Superior temporal gyrus (tissue), 1 donor: ENCODE results near the gene ZW10.
A peak's percentile ranks its signal among the peaks of the same experiment; 100 is the strongest.
"Not testable (repeated sequence)": the region's sequence is repeated elsewhere in the genome, so short reads cannot be mapped to it uniquely, and the experiment has no call there.

Experiments used
- DNase-seq: peaks from one replicate; pipeline ENCODE4 v3.0.0-alpha.2; 2016; ENCODE audit errors: extremely low spot score

ZW10 gene, protein sequence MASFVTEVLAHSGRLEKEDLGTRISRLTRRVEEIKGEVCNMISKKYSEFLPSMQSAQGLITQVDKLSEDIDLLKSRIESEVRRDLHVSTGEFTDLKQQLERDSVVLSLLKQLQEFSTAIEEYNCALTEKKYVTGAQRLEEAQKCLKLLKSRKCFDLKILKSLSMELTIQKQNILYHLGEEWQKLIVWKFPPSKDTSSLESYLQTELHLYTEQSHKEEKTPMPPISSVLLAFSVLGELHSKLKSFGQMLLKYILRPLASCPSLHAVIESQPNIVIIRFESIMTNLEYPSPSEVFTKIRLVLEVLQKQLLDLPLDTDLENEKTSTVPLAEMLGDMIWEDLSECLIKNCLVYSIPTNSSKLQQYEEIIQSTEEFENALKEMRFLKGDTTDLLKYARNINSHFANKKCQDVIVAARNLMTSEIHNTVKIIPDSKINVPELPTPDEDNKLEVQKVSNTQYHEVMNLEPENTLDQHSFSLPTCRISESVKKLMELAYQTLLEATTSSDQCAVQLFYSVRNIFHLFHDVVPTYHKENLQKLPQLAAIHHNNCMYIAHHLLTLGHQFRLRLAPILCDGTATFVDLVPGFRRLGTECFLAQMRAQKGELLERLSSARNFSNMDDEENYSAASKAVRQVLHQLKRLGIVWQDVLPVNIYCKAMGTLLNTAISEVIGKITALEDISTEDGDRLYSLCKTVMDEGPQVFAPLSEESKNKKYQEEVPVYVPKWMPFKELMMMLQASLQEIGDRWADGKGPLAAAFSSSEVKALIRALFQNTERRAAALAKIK

DNA sequence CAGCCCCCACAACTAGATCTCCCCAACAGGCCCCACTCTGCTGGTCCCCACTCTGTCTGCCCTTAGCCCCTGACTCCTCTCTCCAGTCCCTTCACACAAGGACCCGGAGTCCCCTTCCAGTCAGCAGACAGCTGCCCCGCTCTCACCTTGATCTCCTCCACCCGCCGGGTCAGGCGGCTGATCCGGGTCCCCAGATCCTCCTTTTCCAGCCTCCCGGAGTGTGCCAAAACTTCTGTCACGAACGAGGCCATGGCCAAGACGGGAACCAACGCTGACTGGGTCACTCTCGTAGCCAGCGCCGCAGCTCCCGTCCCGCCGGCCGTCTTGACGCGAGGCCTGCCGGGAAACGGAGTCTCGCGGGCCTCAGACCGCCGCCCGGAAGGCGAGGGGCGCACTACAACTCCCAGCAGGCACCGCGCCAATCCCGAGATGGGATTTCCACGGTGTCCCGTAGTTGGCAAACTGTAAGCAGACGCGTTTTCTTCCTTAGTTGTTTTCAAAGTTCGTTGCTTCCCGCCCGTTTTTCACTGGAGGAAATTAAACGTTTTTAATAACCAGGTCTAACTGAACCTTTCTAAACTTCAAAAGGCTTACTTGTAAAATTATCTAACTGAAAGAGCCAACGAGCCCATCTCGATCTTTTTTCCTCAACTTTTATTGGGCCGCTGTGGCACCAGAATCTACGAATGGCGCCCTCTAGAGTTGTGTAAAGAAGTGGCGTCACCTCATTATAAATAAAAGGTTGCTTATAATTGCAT, at the start of gene ZW10:
Gene ZW10 (minus strand): TSS at position 277 of the 758 bp plus-strand sequence. CDS start 26 bp downstream, at position 251.
- DNase-seq = peak; percentile 98

DNA sequence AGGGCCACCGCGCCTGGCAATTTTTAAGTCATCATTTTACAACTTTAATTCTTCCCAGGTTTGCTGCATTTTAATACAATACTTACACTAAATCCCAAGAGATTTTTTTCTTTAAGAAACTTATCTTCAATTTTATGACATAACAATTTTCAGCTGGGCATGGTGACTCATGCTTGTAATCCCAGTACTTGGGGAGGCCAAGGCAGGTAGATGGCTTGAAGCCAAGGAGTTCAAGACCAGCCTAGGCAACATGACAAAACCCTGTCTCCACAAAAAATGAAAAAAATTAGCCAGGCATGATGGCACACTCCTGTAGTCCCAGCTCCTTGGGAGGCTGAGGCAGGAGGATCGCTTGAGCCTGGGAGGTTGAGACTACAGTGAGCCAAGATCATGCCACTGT, 44.9 kb upstream of the ZW10 start:
- no peak for DNase-seq

DNA sequence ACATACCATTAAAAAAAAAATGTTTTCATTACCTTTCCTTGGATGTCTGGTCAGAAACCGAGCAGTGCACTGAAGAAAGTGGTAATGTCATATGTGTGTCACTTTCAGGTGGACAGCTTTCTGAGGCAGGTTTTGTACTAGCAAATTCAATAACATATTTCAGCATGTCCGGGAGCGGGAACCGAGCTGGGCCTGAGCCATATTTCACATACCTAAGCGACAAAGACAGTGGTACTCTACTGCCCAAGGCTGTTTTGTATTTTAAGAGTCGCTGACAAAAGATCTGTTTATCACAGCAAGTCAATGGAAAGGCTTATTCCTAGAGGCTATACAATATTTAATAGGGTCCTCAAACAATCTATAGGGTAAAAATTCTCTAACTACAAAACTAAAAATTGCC, 44.1 kb upstream of the ZW10 start:
- no peak for DNase-seq

DNA sequence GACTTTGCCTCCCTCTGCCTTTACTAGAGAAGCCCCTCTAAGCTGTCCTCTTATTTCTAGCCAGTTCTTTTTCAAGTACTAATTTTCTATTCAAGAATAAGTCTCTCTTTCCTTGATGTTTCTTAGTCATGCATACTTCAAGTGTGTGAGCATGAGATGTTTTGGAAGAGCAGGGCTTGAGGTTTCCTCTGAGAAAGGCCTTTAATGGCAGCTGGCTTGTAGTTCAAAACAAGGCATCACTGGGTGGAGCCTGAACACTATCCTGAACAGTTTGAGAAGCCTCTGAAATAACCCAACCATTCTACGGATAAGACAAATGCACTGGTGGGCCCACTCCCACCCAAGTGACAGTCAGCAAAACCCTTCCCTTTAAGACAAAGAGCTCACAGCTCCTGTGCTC, 43.7 kb upstream of the ZW10 start:
- no peak for DNase-seq

DNA sequence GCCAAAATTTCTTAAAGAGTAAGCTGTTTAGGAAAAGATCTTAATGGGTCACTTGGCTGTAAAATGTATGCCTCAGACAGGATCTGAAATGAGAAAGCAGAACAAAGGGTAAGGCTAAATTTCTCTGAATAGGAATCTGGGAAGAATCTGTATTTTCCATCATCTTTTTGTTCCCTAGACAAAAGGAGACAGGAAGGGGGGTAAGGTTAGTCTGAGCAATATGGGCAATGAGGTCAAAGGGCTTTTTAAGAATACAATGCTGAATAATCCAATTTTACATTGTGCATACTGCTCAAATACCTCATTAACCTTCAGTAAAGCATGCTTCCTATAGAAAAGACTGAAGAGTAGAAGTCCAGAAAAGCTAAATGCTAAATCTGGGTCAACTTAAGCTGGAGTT, 40.7 kb upstream of the ZW10 start:
- DNase-seq = no peak

DNA sequence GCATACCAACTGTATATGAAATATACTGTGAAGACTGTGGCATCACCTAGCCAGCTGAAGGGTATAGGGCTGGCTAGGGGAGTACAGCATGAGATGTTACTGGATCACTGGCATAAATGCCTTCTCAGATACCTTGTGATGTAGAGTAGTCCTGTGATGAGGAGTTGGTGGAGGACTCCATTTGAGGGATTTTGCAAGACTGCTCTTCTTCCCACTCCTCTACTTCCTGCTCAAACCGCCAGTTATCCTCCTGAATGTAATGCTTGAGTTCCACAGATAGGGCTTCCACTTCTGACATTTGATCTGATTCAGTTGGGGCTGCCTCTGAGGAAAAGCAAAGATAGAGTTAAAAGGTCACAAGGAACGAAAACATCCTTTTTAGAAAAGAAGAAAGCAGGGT, 35.4 kb upstream of the ZW10 start:
- no peak for DNase-seq

DNA sequence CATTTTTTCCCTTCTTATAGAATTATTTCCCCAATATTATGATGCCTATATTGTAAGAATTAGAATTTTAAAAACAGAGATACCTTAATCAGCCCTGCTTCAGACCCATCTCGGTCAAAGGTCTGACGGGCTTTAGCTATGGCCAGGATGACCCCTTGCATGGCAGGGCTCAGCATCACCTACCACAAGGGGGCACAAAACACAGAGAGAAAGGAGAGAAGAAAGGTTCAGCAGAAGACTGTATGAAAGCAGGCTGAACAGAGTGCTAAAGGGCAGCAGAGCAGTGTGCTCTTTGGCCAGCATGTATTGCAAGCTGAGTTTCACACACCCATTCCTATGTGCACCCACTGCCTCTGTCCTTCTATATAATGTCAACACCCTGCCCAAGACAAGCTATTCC, 32.9 kb upstream of the ZW10 start:
- no peak for DNase-seq

DNA sequence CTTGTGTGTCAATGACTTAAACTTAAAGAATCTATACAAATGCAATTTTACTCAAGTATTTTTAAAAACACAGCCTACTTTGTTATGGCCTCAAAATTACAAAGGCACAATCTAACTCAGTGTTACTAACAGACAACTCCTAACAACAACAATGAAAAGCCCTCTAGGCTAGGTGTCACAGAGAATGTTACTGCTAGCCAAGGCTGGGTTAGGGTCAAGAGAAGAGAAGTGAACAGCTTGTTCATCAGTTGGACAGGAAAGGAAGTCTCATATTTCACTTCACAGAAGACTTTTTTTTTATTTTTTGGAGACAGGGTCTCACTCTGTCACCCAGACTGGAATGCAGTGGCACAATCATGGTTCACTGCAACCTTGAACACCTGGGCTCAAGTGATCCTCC, 32.1 kb upstream of the ZW10 start:
- DNase-seq = no peak

DNA sequence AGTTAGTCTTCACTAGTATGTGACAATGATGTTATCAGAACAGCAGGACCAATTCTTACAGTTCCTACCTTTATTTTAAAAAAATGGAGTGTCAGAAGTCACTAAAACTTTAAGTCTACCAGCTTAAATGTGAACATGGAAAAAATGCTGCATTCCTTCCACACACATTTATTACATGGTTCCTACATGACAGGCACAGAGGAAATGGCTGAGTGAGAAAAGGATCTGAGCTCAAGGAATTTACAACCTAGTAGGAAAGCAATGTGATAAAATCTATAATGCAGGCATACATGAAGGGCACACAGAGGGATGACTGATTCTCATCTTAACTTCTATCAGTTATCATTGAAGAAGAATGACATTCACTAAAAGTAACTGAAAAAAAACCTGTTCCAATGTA, 29.1 kb upstream of the ZW10 start:
- no peak for DNase-seq

DNA sequence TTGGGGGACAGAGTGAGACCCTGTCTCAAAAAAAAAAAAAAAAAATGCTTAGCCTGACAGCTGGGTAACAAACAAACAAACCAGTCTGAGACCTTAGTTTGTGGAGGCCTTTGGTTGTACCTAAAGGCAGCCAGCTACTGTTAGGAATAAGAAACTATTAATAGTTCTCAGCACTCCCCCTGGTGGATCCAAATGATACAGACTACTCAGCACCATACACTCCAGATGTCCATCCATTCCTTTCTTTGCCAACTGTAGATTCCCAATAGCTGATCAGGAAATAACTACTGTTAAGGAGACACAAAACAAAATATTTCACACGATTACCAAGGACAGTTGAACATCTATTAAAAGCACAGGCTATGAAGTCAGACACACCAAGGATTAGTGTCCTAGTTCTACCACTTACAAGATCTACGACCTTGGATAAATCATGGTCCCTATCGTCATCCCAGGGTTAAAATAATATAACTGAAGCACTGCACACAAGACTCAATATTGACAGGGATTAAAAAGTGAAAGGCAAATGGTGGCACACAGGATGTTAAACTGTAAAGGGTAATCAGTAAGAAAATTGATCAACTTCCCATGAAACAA, 23.3 kb upstream of the ZW10 start:
- DNase-seq = peak; percentile 93

DNA sequence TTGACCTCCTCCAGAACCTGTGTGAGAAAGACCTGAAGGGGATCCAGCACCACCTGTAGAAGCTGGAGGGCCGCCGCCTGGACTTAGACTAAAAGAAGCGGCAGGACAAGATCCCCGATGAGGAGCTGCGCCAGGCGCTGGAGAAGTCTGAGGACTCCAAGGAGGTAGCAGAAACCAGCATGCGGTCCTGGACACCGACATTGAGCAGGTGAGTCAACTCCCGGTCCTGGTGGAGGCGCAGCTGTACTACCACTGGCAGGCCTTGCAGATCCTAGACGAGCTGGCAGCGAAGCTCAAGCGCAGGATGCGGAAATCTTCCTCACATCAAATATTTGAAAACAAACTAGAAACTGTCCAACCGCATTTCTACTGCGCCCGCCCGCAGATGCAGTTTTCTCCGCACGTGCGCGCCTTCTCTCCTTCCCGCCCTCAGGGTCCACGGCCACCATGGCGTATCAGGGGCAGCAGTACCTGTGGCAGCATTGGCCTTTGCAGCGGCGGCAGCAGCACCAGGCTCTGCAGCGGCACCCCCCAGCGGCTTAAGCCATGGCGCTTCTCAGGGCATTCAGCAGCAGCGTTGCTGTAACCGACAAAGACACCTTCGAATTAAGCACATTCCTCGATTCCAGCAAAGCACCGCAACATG, 16.3 kb upstream of the ZW10 start:
- DNase-seq = no peak

DNA sequence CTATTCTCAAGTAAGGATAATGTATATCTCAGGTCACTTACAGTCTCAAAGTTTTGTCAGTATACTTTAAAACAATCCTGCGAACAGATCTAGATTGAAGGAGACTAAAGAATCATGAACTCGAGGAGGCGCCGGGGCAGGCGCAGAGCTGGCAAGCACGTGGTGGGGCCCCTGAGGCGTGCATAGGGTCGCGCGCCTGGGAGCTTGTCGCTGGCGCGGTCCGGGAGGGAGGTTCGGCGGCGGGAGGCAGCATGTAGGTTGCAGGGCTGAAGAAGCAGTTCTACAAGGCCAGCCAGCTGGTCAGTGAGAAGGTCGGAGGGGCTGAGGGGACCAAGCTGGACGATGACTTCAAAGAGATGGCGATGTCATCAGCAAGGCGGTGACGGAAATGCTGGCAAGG, 15.5 kb upstream of the ZW10 start:
- DNase-seq = not testable (repeated sequence)

DNA sequence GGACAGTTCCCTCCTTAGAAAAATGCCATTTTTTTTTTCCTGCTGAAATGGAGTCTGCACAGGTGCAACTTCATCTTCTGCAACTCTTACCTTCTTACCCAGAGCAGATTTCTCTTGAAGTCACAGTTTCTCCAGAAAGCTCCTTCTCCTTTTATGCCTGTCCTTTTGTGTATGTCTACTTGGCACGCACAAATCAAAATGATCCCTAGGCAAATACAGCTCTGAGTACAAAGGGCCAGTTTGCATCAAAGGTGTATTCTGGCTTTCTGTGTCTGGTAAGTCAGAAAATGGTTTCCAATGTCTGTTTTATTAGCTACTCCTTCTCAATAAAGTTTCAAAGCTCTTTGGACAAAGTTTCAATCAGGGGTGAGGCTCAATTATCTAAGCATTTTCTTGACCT, 8.6 kb upstream of the ZW10 start:
- DNase-seq = no peak

DNA sequence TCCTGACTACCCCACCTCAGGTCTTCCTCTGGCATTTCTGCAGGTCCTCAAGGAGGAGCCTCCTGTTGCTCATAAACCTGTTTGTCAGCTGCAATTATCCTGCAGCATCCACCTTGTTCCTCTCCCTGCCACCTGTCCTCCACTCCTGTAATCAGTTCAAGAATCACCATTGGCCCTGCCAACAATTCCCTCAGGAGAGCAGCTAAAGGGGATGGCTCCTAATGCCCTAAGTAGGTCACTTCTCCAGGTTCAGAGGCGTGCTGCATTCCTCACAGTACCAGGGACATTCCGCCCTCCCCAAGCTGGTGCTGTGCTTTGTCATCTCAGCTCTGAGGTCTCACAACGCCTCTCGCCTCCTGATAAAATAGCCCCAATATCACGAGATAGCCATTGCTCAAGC, 8.2 kb upstream of the ZW10 start:
- no peak for DNase-seq

DNA sequence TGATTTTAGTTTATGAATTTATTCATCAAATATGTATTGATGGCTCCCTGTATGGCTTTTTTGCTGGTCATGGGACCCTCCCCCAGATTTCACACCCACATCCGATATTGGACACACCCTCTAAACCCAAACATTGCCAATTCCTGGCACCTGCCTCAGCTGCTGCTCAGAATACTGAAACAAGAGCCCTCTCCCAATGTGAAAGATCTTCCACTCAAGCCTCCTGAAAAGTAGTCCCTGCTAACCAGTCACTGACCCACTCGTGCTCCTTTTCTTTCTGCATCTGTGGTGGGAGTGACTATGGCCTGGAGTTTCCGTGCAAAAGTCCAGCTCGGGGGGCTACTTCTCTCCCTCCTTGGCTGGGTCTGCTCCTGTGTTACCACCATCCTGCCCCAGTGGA, 6.0 kb upstream of the ZW10 start, which contains the start of gene CLDN25:
Gene CLDN25 (plus strand): TSS at position 301 of the 400 bp plus-strand sequence. CDS start 0 bp downstream, at position 301.
- DNase-seq = no peak

DNA sequence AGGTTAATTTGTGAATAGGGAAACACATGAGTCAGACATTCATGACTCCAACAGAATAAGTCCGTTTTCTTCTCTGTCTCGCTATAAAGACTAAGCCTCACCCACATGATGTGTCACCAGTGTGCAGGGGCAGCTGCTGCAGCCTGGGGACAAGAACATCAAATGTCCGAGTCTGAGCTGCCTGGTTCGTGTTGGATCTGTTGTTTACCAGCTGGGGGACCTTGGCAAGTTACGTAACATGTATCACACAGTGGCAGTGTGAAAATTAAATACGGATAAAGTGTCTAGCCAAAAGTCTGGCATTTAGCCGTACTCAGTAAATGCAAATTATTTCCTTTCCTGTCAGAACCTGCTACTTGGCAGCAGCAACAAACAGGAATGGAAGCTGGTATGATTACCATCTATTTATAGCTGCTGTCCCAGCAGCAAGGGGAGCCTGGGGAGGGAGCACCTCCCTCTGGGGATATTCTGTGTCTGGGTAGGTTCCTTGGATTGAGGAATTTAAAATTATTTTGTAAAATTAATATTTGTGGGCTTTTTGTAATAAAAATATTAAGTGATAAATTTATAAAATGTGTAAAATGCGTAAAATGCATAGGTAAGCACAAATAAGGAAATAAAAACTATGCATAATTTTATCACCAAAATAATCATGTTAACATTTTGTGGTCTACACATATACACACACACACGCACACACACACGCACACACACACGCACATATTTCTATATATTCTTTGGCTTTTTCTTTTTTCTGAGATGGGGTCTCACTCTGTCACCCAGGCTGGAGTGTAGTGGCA, 4.8 kb upstream of the ZW10 start:
- peak; percentile 91 for DNase-seq

DNA sequence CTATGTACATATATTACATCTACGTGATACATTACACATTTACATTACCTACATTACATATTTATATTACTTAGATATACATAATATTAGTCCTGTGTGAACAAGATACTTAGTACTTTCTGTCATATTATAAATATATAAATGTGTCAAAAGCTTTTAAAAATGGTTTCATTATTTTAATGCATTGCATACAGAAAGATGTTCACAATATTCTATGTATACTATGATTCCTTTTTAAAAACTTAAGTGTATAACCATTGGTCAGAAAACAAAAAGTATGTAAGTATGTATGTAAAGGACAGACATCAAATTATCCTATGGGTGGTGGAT, 647 bp upstream of the ZW10 start:
- DNase-seq = no peak

DNA sequence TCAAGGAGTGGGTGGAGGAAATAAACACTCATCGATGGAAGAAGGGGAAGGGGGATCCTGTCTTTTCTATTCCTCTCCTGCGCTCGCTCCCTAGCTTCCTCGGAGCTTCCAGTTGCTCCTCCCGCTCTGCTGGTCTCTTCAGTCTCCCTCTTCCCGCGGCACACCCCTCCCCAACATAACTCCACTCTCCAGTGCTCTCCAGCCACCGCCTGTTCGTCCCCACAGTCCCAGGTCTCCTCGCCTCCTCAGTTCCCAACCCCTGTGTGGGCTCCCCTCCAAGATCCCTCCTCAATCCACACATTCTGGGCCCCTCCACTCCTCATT, 438 bp downstream of the ZW10 start:
- no peak for DNase-seq

DNA sequence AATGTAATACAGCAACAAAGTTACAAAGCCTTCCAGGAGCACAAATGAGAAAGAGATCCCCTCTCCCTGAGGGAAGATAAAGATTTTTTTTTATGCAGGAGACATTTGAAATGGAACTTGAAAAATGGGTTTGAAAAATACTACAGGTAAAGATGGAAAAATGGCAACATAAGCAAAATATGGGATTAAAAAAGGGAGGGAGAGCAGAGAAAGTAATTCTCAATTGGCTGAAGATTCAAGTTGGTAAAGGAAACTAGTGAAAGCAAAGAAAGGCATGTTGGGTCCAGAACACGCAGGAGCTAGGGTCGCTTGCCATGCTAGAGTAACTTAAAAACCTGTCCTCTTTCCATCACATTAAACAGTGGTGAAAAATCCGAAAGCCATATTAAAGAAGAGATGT, 1.5 kb downstream of the ZW10 start:
- no peak for DNase-seq

DNA sequence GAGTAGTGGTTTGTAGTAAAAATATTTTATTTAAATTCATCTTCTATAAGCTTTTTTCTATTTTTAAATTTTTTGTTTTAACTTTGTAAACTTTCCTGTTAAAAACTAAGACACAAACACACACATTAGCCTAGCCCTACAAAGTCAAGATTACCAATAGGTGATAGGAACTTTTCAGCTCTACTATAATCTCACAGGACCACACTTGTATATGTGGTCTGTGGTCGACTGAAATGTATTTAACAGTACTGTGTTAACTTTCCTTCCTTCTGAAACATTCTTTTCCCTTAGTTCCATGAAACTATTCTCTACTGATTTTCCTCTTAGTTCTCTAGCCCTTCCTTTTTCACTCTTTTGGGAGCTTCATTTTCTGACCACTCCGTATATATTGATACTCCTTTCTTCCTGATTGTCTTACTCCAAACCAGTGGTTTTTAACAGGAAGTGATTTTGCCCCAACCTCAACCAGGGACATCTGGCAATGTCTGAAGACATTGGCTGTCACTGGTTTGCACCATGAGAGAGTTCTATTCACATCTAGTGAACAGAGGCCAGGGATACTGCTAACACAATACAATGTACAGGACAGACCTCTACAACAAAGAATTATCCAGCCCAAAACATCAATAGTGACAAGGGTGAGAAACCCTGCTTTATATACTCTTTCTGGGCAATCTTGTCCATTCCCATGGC, 8.8 kb downstream of the ZW10 start:
- DNase-seq = no peak
